ENCODE results near the gene RNASEH2C.
"Not testable (repeated sequence)": the region's sequence is repeated elsewhere in the genome, so short reads cannot be mapped to it uniquely, and the experiment has no call there.

The RNASEH2C gene

DNA sequence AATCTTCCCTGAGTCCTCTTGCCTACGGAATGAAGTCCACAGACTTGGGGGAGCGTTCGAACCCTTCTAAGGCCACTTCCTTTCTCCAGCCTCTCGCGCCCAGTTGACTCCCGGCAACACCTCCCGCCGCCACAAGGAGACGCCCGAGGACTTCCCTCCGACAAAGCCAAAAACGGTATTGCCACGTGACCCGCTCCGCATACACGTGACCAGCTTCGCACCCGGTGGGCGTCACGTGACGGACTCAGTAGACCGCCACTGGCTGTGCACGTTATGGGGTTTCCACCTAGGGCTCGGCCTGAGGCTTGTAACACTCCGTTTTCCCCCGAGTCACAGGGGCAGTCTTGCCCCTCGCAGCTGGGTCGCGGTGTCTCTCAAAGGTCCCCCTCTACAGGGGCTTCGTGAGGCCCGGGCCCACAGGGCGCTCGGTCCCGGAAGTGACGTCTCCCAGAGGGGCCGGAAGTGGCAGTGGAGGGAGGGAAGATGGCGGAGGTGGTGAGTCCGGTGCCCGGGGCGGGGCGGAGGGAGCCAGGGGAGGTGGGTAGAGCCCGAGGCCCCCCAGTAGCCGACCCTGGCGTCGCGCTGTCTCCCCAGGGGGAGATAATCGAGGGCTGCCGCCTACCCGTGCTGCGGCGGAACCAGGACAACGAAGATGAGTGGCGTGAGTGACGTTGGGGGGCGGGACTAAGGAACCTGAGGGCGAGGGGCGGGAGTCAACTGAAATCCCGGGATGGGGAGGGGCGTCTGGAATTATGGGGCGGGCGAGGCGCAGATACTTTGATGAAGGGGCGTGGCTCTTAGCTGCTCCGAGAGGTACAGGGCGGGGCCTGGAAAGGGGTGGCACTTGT lies 8.6 kb downstream of the RNASEH2C start, which contains the start of gene KAT5:
Gene KAT5, plus strand, starts transcription at position 468 of the 848 bp plus-strand sequence. Its CDS starts 16 bp downstream, at position 484.
- Mint-ChIP-seq H3K4me3 (peak within 1 kb of the TSS; percentile 90), H3K9me3 (no peaks in the 10 kb centered on the region), H3K4me1 (peaks cover 36% of the 10 kb centered on the region), H3K36me3 (ENCODE audit: low read depth) (peaks cover 38% of the 10 kb centered on the region), H3K27me3 (no peaks in the 10 kb centered on the region), H3K27ac (peak within 1 kb of the TSS; percentile 98)
- DNase-seq, result peak; percentile 98
- peak; percentile 85 for ATAC-seq

DNA sequence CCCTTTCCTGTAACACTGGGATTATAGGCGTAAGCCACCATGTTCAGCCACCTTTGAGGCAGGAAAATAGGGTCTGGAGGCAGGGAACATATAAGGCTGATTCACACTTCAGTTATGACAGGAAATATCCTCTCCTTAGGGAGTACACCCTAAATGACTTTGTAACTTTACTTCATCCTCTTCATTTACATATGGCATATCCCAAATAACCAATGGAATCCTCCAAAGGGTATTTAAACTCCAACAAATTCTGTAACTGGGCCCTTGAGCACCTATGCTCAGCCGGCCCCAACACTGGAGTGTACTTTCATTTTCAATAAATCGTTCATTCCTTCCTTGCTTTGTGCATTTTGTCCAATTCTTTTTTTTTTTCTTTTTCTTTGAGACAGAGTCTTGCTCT lies 10.2 kb downstream of the RNASEH2C start:
- ATAC-seq (no peak), DNase-seq (no peak)
- Mint-ChIP-seq H3K27me3 (no peaks in the 10 kb centered on the region), H3K9me3 (no peaks in the 10 kb centered on the region), H3K4me1 (peaks cover 42% of the 10 kb centered on the region), H3K27ac (no peak overlapping the region), H3K4me3 (no peak overlapping the region), H3K36me3 (ENCODE audit: low read depth) (peaks cover 25% of the 10 kb centered on the region)

DNA sequence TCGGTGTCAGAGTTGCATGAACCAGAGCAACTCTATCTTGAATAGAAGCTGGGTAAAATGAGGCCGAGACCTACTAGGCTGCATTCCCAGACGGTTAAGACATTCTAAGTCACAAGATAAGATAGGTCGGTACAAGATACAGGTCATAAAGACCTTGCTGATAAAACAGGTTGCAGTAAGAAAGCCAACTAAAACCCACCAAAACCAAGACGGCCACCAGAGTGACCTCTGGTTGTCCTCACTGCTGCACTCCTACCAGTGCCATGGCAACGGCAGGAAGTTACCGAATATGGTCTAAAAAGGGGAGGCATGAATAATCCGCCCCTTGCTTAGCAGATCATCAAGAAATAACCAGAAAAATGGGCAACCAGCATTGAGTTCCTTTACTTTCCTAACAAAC lies 10.9 kb downstream of the RNASEH2C start:
- no peaks in the 10 kb centered on the region for H3K9me3 Mint-ChIP-seq
- no peaks in the 10 kb centered on the region for H3K27me3 Mint-ChIP-seq
- ATAC-seq (no peak), DNase-seq (no peak)
- H3K36me3 Mint-ChIP-seq (ENCODE audit: low read depth), result peaks cover 19% of the 10 kb centered on the region
- no peak overlapping the region for H3K27ac Mint-ChIP-seq
- H3K4me1 Mint-ChIP-seq, result peaks cover 42% of the 10 kb centered on the region
- no peak overlapping the region for H3K4me3 Mint-ChIP-seq

DNA sequence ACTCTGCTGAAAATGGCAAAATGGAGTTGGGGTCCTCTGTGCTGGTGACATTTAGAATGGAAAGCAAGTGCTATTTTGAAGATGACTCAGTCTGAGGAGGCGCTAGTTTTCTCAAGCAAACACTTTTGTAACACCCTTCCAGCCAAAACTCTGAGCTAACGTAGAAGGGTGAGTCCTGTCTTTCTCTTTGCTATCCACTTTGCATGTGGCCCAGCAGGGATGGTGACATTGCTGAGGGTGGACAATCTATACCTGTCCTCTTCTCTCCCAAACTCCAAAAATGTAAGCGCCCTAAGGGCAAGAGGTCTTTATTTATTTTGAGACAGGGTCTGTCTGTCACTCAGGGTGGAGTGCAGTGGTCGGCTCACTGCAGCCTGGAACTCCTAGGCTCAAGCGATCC lies 12.1 kb downstream of the RNASEH2C start:
- H3K4me3 Mint-ChIP-seq, result no peak overlapping the region

DNA sequence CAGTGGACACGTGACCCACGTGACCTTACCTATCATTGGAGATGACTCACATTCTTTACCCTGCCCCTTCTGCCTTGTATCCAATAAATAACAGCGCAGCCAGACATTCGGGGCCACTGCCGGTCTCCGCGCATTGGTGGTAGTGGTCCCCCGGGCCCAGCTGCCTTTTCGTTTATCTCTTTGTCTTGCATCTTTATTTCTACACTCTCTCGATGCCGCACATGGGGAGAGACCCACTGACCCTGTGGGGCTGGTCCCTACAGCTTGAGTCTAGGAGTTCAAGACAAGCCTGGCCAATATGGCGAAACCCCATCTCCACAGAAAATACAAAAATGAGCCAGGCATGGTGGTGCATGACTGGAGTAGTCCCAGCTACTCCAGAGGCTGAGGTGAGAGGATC lies 13.6 kb downstream of the RNASEH2C start:
- not testable (repeated sequence) for H3K27ac Mint-ChIP-seq; DNase-seq; H3K27me3 Mint-ChIP-seq; ATAC-seq; H3K36me3 Mint-ChIP-seq (ENCODE audit: low read depth); H3K9me3 Mint-ChIP-seq
- Mint-ChIP-seq H3K4me3 (peak overlapping the region; percentile 29), H3K4me1 (peaks cover 26% of the 10 kb centered on the region)

More for the DNA sequence above, 12.1 kb downstream of the RNASEH2C start:
- Mint-ChIP-seq H3K4me1 (peaks cover 35% of the 10 kb centered on the region), H3K36me3 (ENCODE audit: low read depth) (peaks cover 8% of the 10 kb centered on the region), H3K27me3 (no peaks in the 10 kb centered on the region), H3K27ac (no peak overlapping the region), H3K9me3 (no peaks in the 10 kb centered on the region)
- no peak for ATAC-seq
- DNase-seq, result no peak

DNA sequence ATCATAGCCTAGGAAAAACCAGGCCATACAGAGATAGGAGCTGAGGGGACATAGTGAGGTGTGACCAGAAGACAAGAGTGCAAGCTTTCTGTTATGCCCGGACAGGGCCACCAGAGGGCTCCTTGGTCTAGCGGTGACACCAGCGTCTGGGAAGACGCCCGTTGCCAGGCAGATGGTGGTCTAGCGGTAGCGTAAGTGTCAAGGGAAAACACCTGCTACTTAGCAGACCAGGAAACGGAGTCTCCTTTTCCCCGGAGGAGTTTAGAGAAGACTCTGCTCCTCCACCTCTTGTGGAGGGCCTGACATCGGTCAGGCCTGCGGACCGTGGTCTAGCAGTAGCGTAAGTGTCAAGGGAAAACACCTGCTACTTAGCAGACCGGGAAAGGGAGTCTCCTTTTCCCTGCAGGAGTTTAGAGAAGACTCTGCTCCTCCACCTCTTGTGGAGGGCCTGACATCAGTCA lies 14.3 kb downstream of the RNASEH2C start:
- not testable (repeated sequence) for H3K27me3 Mint-ChIP-seq; ATAC-seq; H3K27ac Mint-ChIP-seq; H3K9me3 Mint-ChIP-seq; H3K36me3 Mint-ChIP-seq (ENCODE audit: low read depth)
- Mint-ChIP-seq H3K4me1 (peaks cover 22% of the 10 kb centered on the region), H3K4me3 (peak overlapping the region; percentile 29)
- peak; percentile 80 for DNase-seq

DNA sequence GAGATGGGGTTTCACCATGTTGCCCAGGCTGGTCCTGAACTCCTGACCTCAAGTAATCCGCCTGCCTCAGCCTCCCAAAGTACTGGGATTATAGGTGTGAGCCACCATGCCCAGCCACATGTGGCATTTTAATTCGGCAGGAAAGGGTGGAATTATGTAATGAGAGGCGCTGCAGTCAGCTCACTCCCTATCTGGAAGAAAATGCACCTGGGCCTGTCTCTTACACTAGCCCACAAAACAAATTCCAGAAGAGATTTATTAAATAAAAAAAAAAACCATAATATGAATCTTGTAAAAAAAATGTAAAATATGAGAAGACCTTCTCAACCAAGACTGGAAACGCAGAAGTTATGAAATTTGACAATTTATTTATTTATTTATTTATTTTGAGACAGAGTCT lies 16.8 kb downstream of the RNASEH2C start:
- ATAC-seq, result no peak
- DNase-seq, result no peak
- H3K4me3 Mint-ChIP-seq, result no peak overlapping the region
- H3K4me1 Mint-ChIP-seq, result peaks cover 16% of the 10 kb centered on the region
- H3K9me3 Mint-ChIP-seq, result no peaks in the 10 kb centered on the region
- no peak overlapping the region for H3K27ac Mint-ChIP-seq
- H3K36me3 Mint-ChIP-seq (ENCODE audit: low read depth), result no peaks in the 10 kb centered on the region
- H3K27me3 Mint-ChIP-seq, result peaks cover 3% of the 10 kb centered on the region

DNA sequence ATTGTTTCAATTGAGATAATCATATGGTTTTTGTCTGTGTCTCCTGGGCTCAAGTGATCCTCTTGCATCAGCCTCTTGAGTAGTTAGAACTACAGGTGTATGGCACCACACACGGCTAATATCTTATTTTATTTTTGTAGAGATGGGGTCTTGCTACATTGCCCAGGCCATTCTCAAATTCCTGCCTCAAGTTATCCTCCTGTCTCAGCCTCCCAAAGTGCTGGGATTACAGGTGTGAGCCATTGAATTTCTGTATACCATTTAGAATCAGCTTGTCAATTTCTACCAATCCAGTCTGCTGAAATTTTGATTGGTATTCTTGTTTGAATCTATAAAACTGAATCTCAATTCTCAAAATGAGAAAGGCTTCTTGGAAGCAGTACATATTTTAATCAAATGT lies 18.9 kb downstream of the RNASEH2C start:
- DNase-seq (no peak), ATAC-seq (no peak)
- Mint-ChIP-seq H3K36me3 (ENCODE audit: low read depth) (no peaks in the 10 kb centered on the region), H3K4me3 (no peak overlapping the region), H3K9me3 (no peaks in the 10 kb centered on the region), H3K27me3 (peaks cover 3% of the 10 kb centered on the region), H3K4me1 (peaks cover 4% of the 10 kb centered on the region), H3K27ac (no peak overlapping the region)

DNA sequence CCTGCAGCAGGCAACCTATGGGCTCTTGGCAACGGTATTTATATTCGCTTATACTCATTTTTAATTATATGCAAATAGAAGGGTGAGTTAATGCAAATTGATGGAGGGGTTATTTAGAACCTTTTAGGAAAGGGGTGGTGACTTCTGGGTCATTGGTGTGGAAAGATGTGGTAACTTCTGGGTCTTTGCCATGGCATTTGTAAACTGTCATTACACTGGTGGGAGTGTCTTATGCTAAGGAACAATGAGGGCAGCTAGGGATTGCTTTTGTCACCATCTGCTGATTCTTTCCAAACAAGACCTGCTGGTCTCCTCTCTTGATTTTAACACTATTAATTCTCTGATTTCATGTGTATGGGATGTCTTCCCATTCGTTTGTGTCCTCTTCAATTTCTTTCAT lies 20.2 kb downstream of the RNASEH2C start:
- Mint-ChIP-seq H3K27me3 (peaks cover 3% of the 10 kb centered on the region), H3K4me1 (no peaks in the 10 kb centered on the region), H3K9me3 (no peaks in the 10 kb centered on the region), H3K27ac (no peak overlapping the region), H3K36me3 (ENCODE audit: low read depth) (no peaks in the 10 kb centered on the region), H3K4me3 (no peak overlapping the region)
- no peak for ATAC-seq
- no peak for DNase-seq

DNA sequence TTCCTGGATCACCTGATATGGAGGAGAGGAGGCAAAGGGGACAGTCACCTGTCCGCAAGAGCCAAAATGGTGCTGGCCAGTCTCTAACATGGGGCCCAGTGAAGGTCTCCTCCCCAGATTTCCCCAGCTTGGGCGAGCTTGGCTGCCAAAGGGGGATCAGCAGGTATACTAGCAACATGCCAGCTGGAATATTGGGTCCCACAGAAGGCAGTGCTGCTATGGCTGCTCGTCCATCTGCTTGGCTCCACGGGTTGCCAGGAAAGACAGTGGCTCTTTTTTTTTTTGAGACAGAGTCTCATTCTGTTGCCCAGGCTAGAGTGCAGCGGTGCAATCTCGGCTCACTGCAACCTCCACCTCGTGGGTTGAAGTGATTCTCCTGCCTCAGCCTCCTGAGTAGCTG lies 21.3 kb downstream of the RNASEH2C start:
- Mint-ChIP-seq H3K9me3 (no peaks in the 10 kb centered on the region), H3K27me3 (peaks cover 3% of the 10 kb centered on the region), H3K4me3 (no peak overlapping the region), H3K27ac (no peak overlapping the region), H3K4me1 (no peaks in the 10 kb centered on the region), H3K36me3 (ENCODE audit: low read depth) (no peaks in the 10 kb centered on the region)
- DNase-seq (no peak), ATAC-seq (no peak)

DNA sequence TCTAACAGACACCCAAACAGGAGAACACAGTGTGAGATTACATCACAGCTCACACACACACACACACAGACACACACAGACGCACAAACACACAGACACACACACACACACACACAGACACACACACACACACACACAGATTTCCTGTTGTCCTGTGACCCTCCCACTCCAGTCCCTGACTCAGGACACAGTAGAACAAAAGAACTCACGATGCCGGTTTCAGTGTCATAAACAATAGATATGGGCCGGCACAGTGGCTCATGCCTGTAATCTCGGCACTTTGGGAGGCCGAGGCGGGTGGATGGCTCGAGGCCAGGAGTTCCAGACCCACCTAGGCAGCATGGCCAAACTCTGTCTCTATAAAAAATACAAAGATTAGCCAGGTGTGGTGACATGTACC lies 22.4 kb downstream of the RNASEH2C start:
- no peaks in the 10 kb centered on the region for H3K4me1 Mint-ChIP-seq
- peaks cover 3% of the 10 kb centered on the region for H3K27me3 Mint-ChIP-seq
- no peaks in the 10 kb centered on the region for H3K36me3 Mint-ChIP-seq (ENCODE audit: low read depth)
- no peaks in the 10 kb centered on the region for H3K9me3 Mint-ChIP-seq
- DNase-seq, result no peak
- no peak overlapping the region for H3K27ac Mint-ChIP-seq
- ATAC-seq, result no peak
- no peak overlapping the region for H3K4me3 Mint-ChIP-seq

DNA sequence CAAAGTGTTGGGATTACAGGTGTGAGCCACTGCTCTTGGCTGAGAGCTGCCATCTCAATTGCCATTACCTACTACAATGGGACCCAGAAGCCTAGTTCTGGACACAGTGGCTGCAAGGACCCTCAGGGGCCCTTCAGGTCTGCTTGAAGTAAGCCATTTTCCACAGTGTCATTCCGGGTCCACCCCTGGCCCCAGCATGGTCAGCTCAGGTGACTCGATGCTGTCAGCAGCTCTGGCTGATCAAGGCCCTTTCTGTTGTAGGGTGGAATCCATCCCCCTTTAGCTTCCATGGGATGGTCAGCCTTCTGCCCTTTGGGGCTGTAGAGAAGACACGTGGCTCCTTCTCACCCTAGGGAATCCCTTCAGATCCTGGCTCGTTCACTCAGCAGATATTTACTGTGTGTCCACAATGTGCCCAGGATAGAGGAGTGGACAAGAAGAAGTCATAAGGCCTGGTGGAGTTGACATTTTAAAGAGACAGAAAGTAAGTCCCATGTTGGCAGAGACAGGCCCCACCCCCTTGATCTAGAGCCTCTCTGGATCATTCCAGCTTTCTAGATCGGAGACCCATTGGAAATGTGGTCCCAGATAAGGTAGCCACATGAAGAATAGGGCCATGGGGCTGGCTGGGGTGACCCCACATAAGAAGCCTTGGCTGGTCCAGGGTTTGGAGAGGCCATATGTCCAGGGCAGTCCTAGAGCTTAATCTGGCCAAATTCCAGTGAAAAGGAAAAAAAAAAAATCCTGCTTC lies 23.6 kb downstream of the RNASEH2C start:
- H3K4me3 Mint-ChIP-seq, result no peak overlapping the region

DNA sequence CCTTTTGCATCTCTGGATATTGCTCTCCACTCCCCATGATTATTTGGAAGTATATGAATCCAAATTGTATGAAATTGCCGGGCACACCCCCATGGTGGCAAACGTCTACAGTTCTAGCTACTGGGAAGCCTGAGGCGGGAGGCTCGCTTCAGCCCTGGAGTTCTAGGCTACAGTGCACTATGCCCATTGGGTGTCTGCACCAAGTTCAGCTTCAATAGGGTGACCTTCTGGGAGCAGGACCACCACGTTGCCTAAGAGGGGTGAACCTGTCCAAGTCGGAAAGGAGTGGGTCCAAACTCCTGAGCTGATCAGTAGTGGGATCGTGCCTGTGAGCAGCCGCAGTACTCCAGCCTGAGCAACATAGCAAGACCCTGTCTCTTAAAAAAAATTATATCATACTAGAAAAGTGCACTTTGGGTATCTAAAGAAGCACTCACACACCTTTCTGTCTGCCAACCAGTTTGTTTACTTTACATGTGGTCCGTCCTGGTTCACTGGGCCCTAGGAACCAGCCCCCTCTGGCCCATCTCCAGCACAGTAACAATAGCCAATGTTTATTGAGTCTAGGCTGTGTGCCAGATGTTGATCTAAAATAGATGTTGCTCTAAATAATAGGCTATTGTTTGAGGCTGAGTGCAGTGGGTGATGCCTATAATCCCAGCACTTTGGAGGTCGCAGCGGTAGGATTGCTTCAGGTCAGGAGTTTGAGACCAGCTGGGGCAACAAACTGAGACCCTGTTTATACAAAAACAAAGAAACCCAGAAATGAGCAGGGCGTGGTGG lies 24.9 kb downstream of the RNASEH2C start:
- Mint-ChIP-seq H3K36me3 (ENCODE audit: low read depth) (no peaks in the 10 kb centered on the region), H3K9me3 (no peaks in the 10 kb centered on the region), H3K27ac (no peak overlapping the region), H3K27me3 (peaks cover 3% of the 10 kb centered on the region), H3K4me3 (no peak overlapping the region), H3K4me1 (no peaks in the 10 kb centered on the region)
- DNase-seq, result no peak
- no peak for ATAC-seq

More for the DNA sequence above, 23.6 kb downstream of the RNASEH2C start:
- ATAC-seq (no peak), DNase-seq (no peak)
- H3K27ac Mint-ChIP-seq, result no peak overlapping the region
- peaks cover 3% of the 10 kb centered on the region for H3K27me3 Mint-ChIP-seq
- no peaks in the 10 kb centered on the region for H3K4me1 Mint-ChIP-seq
- H3K36me3 Mint-ChIP-seq (ENCODE audit: low read depth), result no peaks in the 10 kb centered on the region
- no peaks in the 10 kb centered on the region for H3K9me3 Mint-ChIP-seq

DNA sequence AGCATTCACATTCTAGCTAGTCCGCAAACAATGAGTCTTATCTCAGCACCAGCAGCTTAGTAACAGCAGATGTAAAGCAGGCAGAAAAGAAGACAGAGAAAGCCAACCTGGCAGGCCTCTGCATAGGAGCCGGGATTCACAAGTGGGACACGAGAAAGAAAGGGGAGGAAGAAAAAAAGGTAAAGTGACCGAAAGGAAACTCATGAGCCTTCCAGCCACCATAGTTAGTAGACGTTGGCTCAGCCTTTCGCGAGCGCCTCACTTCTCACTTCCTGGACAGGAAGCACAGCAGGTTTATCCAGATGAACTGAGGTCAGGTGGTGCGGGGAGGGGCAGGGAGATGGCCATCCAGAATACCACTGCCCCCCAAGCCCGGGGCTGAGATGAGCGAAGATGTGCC lies 28.2 kb downstream of the RNASEH2C start:
- Mint-ChIP-seq H3K4me1 (no peaks in the 10 kb centered on the region), H3K27ac (no peak overlapping the region), H3K27me3 (no peaks in the 10 kb centered on the region), H3K36me3 (ENCODE audit: low read depth) (no peaks in the 10 kb centered on the region), H3K9me3 (no peaks in the 10 kb centered on the region), H3K4me3 (no peak overlapping the region)
- no peak for ATAC-seq
- DNase-seq, result no peak

All from activated naive CD8-positive, alpha-beta T cell treated with anti-CD3 and anti-CD28 coated beads, Interleukin-2, amount 50 U/mL, for 24 hours (primary cell).